ENCODE measurements around the gene FAM83G.
"Not testable (repeated sequence)": the region's sequence is repeated elsewhere in the genome, so short reads cannot be mapped to it uniquely, and the experiment has no call there.

FAM83G gene

DNA sequence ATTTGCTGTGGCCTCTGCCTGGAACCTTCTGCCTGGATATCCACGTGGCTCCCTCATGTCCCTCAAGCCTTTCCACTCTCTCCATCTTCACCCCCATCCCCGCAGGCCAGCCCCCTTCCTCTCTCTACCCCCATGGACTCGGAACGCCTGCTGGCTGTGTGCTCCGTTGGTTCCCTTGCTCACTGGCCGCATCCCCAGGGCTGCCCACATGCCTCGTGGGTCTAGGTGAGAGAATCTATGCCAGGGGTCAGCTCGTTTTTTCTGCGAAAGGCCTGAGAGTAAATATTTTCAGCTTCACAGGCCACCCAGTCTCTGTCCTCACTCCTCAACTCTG is 40.6 kb downstream of the FAM83G start:
- FAIRE-seq (no peak), DNase-seq (ENCODE audit: insufficient read length) (no peak)
- no peak for TF ChIP-seq POLR2AphosphoS5 (IDR thresholded peaks at IDR 0.05; ENCODE audit: low read depth, low read length)

DNA sequence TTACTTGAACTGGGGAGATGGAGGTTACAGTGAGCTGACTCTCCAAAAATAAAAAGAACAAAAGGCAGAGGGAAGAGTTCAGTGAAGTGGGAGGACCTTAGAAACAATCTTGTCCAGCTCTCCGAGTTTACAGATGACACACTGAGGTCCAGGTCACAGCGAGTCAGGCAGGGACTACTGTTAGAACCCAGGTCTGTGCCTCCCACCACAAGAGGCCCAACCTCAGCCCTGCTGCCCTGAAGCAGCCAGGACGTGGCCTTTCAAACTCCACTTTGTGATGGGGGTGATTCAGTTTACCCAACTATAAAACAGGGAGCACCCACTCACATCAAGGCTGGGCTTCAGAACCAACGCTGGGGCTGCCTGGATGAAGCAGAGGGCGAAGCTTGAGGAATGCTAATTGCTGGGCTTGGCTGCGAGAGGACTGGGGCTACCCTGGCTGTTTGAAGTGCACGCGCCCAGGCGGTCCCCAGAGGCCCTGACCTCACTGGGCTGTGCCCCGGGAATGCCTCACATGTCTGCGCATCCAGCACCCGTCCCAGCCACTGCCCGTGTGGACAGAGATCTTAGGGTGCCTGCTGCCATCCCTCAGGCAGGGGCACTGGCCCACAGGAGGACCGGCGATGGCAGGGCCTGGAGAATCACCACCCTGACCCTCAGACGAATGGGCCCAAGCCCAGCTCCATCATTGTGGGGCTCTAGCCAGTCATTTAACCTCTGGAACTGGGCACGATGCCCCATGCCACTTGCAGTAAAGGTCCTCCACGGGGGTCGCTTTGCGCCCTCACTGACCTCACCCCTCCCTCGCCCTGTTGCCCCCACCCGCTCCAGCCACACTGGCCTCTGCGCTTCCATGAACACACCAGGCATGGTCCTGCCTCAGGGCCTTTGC is 41.2 kb downstream of the FAM83G start:
- no peak for FAIRE-seq
- no peak for TF ChIP-seq POLR2A (IDR thresholded peaks at IDR 0.05; ENCODE audit: low read depth, low read length)
- TF ChIP-seq TAF1 (IDR thresholded peaks at IDR 0.05; ENCODE audit: borderline replicate concordance, low read depth, low read length) = no peak
- no peak for TF ChIP-seq POLR2AphosphoS5 (IDR thresholded peaks at IDR 0.05; ENCODE audit: low read depth, low read length)
- DNase-seq (ENCODE audit: insufficient read length) = no peak

- no peak for TF ChIP-seq POLR2AphosphoS5 (IDR thresholded peaks at IDR 0.05; ENCODE audit: low read depth, low read length)
- no peak for TF ChIP-seq POLR2A (IDR thresholded peaks at IDR 0.05; ENCODE audit: low read depth, low read length)
- TF ChIP-seq TAF1 (IDR thresholded peaks at IDR 0.05; ENCODE audit: borderline replicate concordance, low read depth, low read length) = no peak
- FAIRE-seq = no peak
Measured at GRCh38 chr17:18962494-18962815, 42.1 kb downstream of the FAM83G start.

GRCh38 chr17:18961634-18962493 is 42.7 kb downstream of the FAM83G start:
- TF ChIP-seq POLR2A (IDR thresholded peaks at IDR 0.05; ENCODE audit: low read depth, low read length) = no peak
- TF ChIP-seq TAF1 (IDR thresholded peaks at IDR 0.05; ENCODE audit: borderline replicate concordance, low read depth, low read length) = no peak
- no peak for TF ChIP-seq POLR2AphosphoS5 (IDR thresholded peaks at IDR 0.05; ENCODE audit: low read depth, low read length)
- DNase-seq (ENCODE audit: insufficient read length) (peak; percentile 41), FAIRE-seq (peak; percentile 95)

More at GRCh38 chr17:18962494-18962815, 42.1 kb downstream of the FAM83G start:
- no peak for DNase-seq (ENCODE audit: insufficient read length)

- FAIRE-seq = peak; percentile 86
- no peak for TF ChIP-seq POLR2A (IDR thresholded peaks at IDR 0.05; ENCODE audit: low read depth, low read length)
- TF ChIP-seq POLR2AphosphoS5 (IDR thresholded peaks at IDR 0.05; ENCODE audit: low read depth, low read length) = no peak
- TF ChIP-seq TAF1 (IDR thresholded peaks at IDR 0.05; ENCODE audit: borderline replicate concordance, low read depth, low read length) = no peak
- DNase-seq (ENCODE audit: insufficient read length) = peak; percentile 89
Measured at GRCh38 chr17:18960803-18961511, 43.6 kb downstream of the FAM83G start.

GRCh38 chr17:18960241-18960665 is 44.3 kb downstream of the FAM83G start:
- DNase-seq (ENCODE audit: insufficient read length) = peak; percentile 3
- FAIRE-seq = no peak
- no peak for TF ChIP-seq TAF1 (IDR thresholded peaks at IDR 0.05; ENCODE audit: borderline replicate concordance, low read depth, low read length)
- TF ChIP-seq POLR2AphosphoS5 (IDR thresholded peaks at IDR 0.05; ENCODE audit: low read depth, low read length) = no peak
- no peak for TF ChIP-seq POLR2A (IDR thresholded peaks at IDR 0.05; ENCODE audit: low read depth, low read length)

DNA sequence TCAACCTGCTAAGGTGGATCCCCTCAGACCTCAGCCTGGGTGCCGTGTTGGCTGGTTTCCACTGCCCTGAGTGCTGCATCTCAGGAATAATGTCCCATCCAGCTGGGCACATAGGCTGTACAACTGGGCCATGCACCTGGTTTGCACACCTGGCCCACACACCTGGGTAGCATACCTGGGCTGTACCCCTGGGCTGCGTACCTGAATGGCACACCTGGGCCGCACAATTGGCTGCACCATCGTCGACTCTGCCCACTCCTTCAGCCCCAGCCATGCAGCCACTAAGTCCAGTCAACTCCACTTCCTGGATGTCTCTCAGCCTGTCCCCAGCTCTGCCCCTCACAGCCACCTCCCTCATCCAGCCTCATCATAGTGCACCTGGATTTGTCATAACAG is 44.7 kb downstream of the FAM83G start:
- DNase-seq (ENCODE audit: insufficient read length) = peak; percentile 5
- FAIRE-seq = no peak
- TF ChIP-seq POLR2AphosphoS5 (IDR thresholded peaks at IDR 0.05; ENCODE audit: low read depth, low read length) (no peak), TAF1 (IDR thresholded peaks at IDR 0.05; ENCODE audit: borderline replicate concordance, low read depth, low read length) (no peak), POLR2A (IDR thresholded peaks at IDR 0.05; ENCODE audit: low read depth, low read length) (no peak)

DNA sequence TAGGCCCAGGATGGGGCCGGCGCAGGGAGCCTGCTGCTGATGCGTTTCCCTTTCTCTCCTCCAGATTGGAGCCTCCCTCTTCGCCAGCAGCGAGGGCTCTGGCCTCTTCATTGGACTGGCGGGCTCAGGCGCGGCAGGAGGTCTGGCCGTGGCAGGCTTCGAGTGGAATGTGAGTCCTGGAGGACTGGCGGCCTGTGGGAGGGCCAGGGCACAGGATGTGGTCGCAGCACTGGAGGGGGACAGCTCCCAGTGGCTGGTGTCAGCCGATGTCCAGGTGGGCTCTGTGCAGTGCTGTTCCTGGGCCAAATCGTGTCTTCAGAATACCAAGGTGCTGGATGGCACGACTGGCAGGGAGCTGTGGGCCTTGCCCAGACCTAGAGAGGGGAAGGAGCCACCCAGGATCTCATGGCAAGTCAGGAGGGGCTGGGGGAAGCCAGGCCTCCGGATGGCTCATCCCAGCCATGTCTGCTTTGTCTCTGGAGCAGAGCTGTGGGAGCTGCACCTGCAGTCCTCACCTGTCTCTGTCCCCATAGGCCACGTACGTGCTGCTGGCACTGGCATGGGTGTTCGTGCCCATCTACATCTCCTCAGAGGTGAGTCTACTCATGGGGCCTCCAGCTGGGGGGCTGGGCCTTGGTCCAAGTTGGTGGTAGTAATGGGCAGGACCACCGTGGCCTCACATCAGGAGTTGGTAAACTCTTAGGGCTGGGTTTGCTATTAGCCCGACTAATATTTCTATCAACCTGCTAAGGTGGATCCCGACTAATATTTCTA is 45.3 kb downstream of the FAM83G start:
- FAIRE-seq (no peak), DNase-seq (ENCODE audit: insufficient read length) (peak; percentile 5)
- TF ChIP-seq TAF1 (IDR thresholded peaks at IDR 0.05; ENCODE audit: borderline replicate concordance, low read depth, low read length) (no peak), POLR2A (IDR thresholded peaks at IDR 0.05; ENCODE audit: low read depth, low read length) (no peak), POLR2AphosphoS5 (IDR thresholded peaks at IDR 0.05; ENCODE audit: low read depth, low read length) (no peak)

- DNase-seq (ENCODE audit: insufficient read length) (peak; percentile 2), FAIRE-seq (no peak)
- TF ChIP-seq POLR2AphosphoS5 (IDR thresholded peaks at IDR 0.05; ENCODE audit: low read depth, low read length) = no peak
- TF ChIP-seq TAF1 (IDR thresholded peaks at IDR 0.05; ENCODE audit: borderline replicate concordance, low read depth, low read length) = no peak
- TF ChIP-seq POLR2A (IDR thresholded peaks at IDR 0.05; ENCODE audit: low read depth, low read length) = no peak
Measured at GRCh38 chr17:18958611-18959010, 46.0 kb downstream of the FAM83G start.

- FAIRE-seq = no peak
- no peak for TF ChIP-seq POLR2AphosphoS5 (IDR thresholded peaks at IDR 0.05; ENCODE audit: low read depth, low read length)
- TF ChIP-seq TAF1 (IDR thresholded peaks at IDR 0.05; ENCODE audit: borderline replicate concordance, low read depth, low read length) = no peak
- TF ChIP-seq POLR2A (IDR thresholded peaks at IDR 0.05; ENCODE audit: low read depth, low read length) = no peak
Measured at GRCh38 chr17:18957831-18958230, 46.7 kb downstream of the FAM83G start.

GRCh38 chr17:18956581-18956980 is 48.0 kb downstream of the FAM83G start:
- TF ChIP-seq TAF1 (IDR thresholded peaks at IDR 0.05; ENCODE audit: borderline replicate concordance, low read depth, low read length) (no peak), POLR2AphosphoS5 (IDR thresholded peaks at IDR 0.05; ENCODE audit: low read depth, low read length) (no peak), POLR2A (IDR thresholded peaks at IDR 0.05; ENCODE audit: low read depth, low read length) (no peak)
- DNase-seq (ENCODE audit: insufficient read length) = no peak
- FAIRE-seq = no peak

More at GRCh38 chr17:18957831-18958230, 46.7 kb downstream of the FAM83G start:
- no peak for DNase-seq (ENCODE audit: insufficient read length)

- not testable (repeated sequence) for FAIRE-seq; DNase-seq (ENCODE audit: insufficient read length)
Measured at GRCh38 chr17:18956021-18956420, 48.5 kb downstream of the FAM83G start.

Measured in GM12892 (cell line).